GM19324 (cell line): ENCODE results near the gene PDSS2.

Experiments
- ATAC-seq: cut with Tn5 transposase; IDR thresholded peaks from one replicate; pipeline ENCODE4 v1.9.1; 2021; ENCODE audit warnings: mild to moderate bottlenecking, moderate library complexity; ENCODE audit not compliant: unreplicated experiment, low FRiP score

The PDSS2 gene

GRCh38 chr6:107421696-107422256, 37.6 kb downstream of the PDSS2 start:
- ATAC-seq = no peak

GRCh38 chr6:107419733-107420132, 39.6 kb downstream of the PDSS2 start:
- no peak for ATAC-seq

DNA sequence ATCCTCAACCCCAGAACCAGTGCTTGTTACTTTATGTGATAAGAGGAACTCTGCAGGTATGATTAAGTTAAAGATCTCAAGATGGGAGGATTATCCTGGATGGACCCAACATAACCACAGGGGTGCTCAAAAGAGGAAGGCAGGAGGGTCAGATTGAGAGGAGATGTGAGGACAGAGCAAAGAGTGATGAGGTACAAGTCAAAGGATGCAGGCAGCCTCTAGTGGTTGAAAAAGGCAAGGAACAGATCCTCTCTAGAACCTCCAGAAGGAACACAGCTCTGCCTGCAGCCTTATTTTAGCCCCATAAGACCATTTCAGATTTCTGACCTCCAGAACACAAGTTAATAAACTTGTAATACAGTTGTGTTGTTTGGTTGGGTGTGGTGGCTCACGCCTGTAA, 41.2 kb downstream of the PDSS2 start:
- ATAC-seq = no peak

DNA sequence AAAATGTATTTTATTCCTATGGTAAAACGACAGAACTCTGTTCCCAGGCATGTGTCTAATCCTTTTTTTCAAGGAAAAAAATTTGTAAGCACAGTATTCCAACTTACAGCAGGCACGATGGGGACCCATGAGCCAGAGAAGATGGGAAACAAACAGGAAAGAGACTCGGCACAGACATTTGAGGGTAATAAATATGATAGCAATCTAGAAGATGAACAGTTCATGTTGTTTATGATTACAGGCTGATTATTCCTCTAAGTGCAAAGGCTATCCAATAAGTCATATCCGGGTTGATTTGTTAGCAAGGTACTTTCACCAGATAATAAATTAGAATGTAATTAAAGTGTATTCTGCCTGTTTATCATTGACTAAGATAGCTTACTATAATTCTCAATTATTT, 43.2 kb downstream of the PDSS2 start:
- ATAC-seq = no peak

DNA sequence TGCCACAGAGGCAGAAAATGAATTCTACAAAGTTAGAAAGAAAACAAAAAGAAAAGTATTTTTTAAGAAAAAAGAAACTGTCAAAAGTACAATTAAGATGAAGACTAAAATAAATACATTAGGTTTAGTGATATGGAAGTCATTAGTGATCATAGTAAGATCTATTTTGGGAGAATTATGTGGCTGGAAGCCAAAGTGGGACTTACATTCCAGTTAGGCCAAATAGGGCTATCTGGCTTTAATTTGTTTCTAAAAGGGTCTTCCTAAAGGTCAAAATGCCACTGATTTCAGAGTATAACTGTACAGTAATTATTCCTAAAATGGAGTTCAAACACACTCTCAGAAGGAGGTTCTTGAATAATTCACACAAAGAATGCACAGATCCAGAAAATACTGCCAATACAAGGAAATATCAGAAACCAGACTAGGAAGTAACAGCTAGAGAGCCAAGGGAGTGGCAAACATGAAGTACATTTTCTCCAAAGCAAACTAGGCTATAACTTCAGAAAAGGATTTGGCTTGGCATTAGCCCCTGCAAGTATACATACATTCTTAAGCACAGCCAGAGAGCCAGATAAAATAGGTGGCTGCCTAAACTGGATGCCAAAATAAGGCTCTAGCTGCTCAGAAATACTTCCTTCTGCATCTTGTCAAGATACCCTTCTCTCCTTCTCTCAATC, 45.3 kb downstream of the PDSS2 start:
- ATAC-seq = no peak

GRCh38 chr6:107411161-107411560, 48.2 kb downstream of the PDSS2 start:
- no peak for ATAC-seq

- ATAC-seq = no peak
These were observed 49.4 kb downstream of the PDSS2 start for GRCh38 chr6:107409942-107410341.

GRCh38 chr6:107408714-107409113, 50.6 kb downstream of the PDSS2 start:
- no peak for ATAC-seq

- ATAC-seq = no peak
These were observed 54.4 kb downstream of the PDSS2 start for GRCh38 chr6:107405002-107405401.

DNA sequence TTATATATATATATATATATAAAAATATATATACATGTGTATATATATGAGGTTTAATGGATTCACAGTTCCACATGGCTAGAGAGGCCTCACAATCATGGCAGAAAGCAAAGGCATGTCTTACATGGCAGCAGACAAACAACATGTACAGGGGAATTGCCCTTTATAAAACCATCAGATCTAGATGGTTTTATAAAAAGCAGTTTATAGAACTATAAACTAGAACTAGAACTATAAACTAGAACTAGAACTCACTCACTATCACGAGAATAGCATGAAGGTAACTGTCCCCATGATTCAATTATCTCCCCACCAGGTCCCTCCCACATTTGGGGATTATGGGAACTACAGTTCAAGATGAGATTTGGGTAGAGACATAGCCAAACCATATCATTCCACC, 56.8 kb downstream of the PDSS2 start:
- no peak for ATAC-seq

DNA sequence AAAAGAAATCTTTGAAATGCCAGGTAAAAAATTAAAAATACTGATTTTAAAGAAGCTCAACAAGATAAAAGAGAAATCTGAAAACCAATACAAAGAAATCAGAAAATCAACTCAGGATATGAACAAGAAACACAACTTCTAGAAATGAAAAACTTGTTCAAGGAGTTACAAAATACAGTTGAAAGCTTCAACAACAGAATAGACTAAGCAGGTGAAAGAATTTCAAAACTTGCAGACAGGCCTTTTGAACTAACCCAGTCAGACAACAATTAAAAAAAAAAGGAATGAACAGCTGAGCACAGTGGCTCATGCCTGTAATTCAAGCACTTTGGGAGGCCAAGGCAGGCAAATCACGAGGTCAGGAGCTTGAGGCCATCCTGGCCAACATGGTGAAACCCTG, 57.8 kb downstream of the PDSS2 start:
- no peak for ATAC-seq

GRCh38 chr6:107400616-107401147, 58.7 kb downstream of the PDSS2 start:
- ATAC-seq = no peak

DNA sequence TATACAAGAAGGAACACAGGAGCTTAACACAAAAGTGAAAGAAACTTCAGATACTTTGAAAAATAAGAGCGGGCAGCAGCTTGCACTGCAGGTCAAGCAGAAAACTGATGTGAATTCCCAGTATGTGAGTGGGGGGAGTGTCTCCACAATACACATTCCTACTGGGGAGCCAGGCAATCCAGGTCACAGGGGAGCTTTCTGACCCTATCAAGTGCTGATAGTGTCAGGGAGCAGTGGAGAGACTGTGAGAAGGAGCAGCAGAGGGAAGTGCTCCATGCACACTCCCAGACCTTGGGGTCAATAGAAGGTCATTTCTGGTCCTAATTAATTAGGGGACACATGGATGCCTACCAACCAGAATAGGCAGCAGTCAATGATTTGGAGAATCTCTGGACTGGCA, 59.4 kb downstream of the PDSS2 start:
- no peak for ATAC-seq

GRCh38 chr6:107398001-107398400, 61.4 kb downstream of the PDSS2 start:
- ATAC-seq = no peak

GRCh38 chr6:107396211-107396610, 63.2 kb downstream of the PDSS2 start:
- no peak for ATAC-seq

DNA sequence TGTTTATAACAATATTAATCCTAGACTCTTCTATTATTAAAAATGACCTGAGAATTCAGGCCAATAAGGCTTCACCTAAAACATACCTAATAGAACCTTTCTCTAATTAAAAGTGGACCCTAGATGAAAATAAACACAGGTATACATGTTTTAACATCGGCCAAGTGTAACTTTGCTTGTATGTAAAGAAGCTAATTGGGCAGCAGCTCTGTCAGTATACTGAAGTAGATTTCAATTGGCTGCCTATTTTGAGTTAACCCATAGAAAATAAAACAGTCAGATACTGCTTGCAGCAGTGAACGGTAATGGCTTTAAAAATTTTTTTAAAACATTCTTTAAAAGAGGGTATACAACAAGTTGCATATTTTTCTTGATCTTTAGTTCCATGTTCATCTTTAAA, 67.3 kb downstream of the PDSS2 start:
- no peak for ATAC-seq

- no peak for ATAC-seq
These were observed 68.5 kb downstream of the PDSS2 start for GRCh38 chr6:107390685-107391435.

DNA sequence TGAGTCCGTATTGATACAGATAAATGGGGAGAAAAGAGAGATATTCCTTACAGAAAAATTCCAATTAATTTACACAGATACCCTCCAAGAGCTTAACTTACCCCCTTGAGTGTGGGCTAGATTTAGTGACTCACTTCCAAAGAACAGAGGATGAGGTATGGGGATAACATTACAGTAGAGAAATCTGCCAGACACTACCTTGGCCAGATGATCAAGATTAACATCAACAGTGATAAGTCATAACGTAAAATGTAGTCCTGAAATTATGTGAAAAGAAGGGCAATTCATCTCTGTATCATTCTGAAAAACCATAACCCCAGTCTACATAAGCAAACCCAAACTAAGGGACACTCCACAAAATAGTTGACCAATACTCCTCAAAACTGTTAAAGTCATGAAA, 69.3 kb downstream of the PDSS2 start:
- ATAC-seq = no peak

GRCh38 chr6:107386904-107387303, 72.5 kb downstream of the PDSS2 start:
- ATAC-seq = no peak

DNA sequence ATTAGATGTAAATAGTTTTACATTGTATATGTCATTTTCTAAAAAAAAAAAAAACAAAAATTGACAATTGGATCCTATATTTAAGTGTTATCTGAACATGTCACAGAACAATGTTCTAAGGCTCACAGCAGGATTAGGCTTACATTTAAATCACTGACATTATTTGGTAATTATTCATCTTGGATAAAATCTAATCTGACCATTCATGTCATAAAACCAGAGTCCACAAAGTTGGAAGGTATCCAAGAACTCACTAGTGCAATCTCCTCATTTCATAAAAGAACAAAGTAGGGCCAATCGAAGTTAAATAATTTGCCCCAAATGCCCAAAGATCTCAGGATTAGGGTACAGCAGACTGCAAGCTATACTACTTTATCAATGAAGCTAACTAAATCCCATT, 73.0 kb downstream of the PDSS2 start:
- no peak for ATAC-seq

DNA sequence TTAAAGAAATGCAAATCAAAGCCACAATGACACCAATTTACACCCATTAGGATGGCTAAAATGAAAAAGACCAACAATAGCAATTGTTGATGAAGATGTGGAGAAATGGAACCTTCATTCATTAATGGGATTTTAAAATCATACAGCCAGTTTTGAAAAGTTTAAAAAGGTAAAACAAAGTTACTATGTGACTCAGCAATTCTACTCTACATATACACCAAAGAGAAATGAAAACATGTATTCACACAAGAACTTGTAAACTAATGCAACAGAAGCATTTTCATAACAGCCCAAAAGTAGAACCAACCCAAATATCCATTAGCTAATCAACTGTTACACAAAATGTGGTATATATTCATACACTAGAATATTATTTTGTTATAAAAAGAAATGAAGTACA, 75.7 kb downstream of the PDSS2 start:
- no peak for ATAC-seq

DNA sequence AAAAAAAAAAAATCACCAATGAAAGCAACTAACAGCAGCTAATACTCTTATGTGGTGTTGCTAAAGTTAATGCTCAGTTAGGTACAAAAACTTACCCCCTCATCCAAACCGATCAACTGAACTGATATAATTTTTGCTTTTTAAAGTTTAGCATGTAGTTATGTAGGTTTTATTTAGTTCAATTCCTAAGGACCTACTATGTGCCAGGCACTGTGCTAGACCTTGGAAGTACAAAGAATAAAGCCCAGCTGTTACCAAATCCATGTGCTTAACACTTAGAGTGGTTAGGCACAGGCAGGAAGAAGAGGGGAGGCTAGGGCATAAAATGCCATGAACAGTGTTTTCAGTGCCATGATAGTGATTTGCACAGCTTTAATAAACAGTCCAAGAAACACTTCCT, 85.1 kb downstream of the PDSS2 start:
- no peak for ATAC-seq
